Measurements from ENCODE around the gene CDK11A. TPM values are rescaled to one million over a fixed set of nuclear protein-coding genes. Genes with fewer than 3 reads are reported as not detected.
"Not testable (repeated sequence)": the region's sequence is repeated elsewhere in the genome, so short reads cannot be mapped to it uniquely, and the experiment has no call there.

CDK11A gene
- total RNA-seq, 4 donors from 2014 or later: 9.0 to 14.6 (median 11.6) TPM

DNA sequence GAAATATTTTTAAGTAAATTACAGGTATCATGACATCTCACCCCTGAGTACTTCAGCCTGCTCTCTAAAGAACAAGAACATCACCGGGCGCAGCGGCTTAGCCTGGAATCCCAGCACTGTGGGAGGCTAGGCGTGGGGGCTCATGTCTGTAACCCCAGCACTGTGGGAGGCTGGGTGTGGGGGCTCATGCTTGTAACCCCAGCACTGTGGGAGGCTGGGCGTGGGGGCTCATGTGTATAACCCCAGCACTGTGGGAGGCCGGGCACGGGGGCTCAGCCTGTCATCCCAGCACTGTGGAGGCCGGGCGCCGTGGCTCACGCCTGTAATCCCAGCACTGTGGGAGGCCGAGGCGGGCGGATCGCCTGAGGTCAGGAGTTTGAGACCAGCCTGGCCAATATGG is 57.6 kb downstream of the CDK11A start:
- peaks cover 0 to 58% of the 10 kb centered on the region in 2 donors for H3K36me3 ChIP-seq

DNA sequence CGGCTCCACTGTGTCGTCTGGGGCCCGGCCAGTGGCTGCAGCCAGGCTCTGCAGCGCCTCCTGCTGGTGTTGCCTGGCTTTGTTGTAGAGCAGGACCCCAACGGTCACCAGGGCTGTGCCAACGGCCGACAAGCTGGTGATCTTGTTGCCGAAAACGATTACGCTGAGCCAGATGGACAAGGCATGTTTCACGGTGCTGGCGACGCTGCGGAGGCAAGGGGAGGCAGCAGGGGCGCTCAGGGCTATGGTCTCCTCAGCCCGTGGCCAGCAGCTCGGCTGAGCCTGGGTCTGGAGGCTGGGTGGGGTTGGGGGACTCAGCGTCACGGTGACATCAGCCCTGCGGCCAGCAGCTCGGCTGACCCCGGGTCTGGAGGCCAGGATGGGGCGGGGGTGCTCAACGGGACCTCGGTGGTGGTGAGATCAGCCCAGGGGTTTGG is 58.3 kb downstream of the CDK11A start:
- Histone ChIP-seq H3K9me3 (no peaks in the 10 kb centered on the region), H3K27me3 (no peaks in the 10 kb centered on the region), H3K36me3 (peaks cover 0 to 51% of the 10 kb centered on the region in 2 donors), H3K27ac (no peak overlapping the region), H3K4me1 (peaks cover 5 to 8% of the 10 kb centered on the region in 2 donors), H3K4me3 (no peak overlapping the region)
- in situ Hi-C loops (cut with MboI; ENCODE audit: low sequenced_read_pairs in 4 of 4): no loop called here
- no peak for DNase-seq
- no peak for ATAC-seq
- intact Hi-C loops (cut with DNase I; ENCODE audit: low total_unique reads): no loop called here
- TF ChIP-seq POLR2A (IDR thresholded peaks at IDR 0.05): no peak
- TF ChIP-seq CTCF (IDR thresholded peaks at IDR 0.05 in 4 of 5, conservative IDR thresholded peaks at IDR 0.05 in 1 of 5): peak in 2 of 5 experiments; percentile 39 to 46

More for the DNA sequence above, 57.6 kb downstream of the CDK11A start:
- H3K4me1 ChIP-seq: peaks cover 0 to 3% of the 10 kb centered on the region in 2 donors
- no peaks in the 10 kb centered on the region for H3K9me3 ChIP-seq
- H3K27me3 ChIP-seq: no peaks in the 10 kb centered on the region
- no peak overlapping the region for H3K4me3 ChIP-seq
- no peak for TF ChIP-seq POLR2A (IDR thresholded peaks at IDR 0.05)
- TF ChIP-seq CTCF (IDR thresholded peaks at IDR 0.05 in 4 of 5, conservative IDR thresholded peaks at IDR 0.05 in 1 of 5): no peak
- in situ Hi-C loops (cut with MboI; ENCODE audit: low sequenced_read_pairs in 4 of 4) (no loop called here), intact Hi-C loops (cut with DNase I; ENCODE audit: low total_unique reads) (no loop called here)
- no peak for ATAC-seq
- no peak for DNase-seq
- no peak overlapping the region for H3K27ac ChIP-seq

- no peak overlapping the region for H3K27ac ChIP-seq
- peaks cover 0 to 48% of the 10 kb centered on the region in 2 donors for H3K36me3 ChIP-seq
- DNase-seq (no peak), ATAC-seq (no peak)
- H3K4me3 ChIP-seq: no peak overlapping the region
- TF ChIP-seq POLR2A (IDR thresholded peaks at IDR 0.05) (no peak), CTCF (IDR thresholded peaks at IDR 0.05 in 4 of 5, conservative IDR thresholded peaks at IDR 0.05 in 1 of 5) (no peak)
- peaks cover 8 to 12% of the 10 kb centered on the region in 2 donors for H3K4me1 ChIP-seq
- in situ Hi-C loops (cut with MboI; ENCODE audit: low sequenced_read_pairs in 4 of 4) (no loop called here), intact Hi-C loops (cut with DNase I; ENCODE audit: low total_unique reads) (no loop called here)
- H3K27me3 ChIP-seq: no peaks in the 10 kb centered on the region
- no peaks in the 10 kb centered on the region for H3K9me3 ChIP-seq
Observed at GRCh38 chr1:1664941-1665814, 59.0 kb downstream of the CDK11A start.

DNA sequence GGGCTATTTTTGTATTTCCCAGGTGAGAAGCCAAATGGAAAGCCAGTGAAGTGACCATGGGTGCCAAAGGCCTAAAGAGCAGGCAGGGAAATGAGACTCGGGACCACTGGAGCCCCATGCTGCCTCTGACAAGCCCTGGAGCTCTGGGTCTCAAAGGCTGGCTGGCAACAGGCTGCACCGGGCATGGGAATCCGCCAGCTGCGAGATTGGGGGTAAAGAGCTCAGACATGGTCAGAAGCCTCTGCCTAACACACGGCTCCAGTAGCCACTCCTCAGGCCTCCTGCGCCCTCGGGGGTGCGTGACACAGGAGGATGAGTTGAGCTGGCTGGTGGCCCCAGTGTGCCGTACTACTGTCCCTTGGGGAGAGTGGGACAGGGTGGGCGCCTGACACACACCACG is 59.8 kb downstream of the CDK11A start:
- ATAC-seq; H3K27me3 ChIP-seq; H3K27ac ChIP-seq; DNase-seq; H3K4me3 ChIP-seq; intact Hi-C loops (cut with DNase I; ENCODE audit: low total_unique reads); H3K9me3 ChIP-seq; in situ Hi-C loops (cut with MboI; ENCODE audit: low sequenced_read_pairs in 4 of 4): not testable (repeated sequence)
- H3K36me3 ChIP-seq: peaks cover 0 to 40% of the 10 kb centered on the region in 2 donors
- peaks cover 8 to 12% of the 10 kb centered on the region in 2 donors for H3K4me1 ChIP-seq

DNA sequence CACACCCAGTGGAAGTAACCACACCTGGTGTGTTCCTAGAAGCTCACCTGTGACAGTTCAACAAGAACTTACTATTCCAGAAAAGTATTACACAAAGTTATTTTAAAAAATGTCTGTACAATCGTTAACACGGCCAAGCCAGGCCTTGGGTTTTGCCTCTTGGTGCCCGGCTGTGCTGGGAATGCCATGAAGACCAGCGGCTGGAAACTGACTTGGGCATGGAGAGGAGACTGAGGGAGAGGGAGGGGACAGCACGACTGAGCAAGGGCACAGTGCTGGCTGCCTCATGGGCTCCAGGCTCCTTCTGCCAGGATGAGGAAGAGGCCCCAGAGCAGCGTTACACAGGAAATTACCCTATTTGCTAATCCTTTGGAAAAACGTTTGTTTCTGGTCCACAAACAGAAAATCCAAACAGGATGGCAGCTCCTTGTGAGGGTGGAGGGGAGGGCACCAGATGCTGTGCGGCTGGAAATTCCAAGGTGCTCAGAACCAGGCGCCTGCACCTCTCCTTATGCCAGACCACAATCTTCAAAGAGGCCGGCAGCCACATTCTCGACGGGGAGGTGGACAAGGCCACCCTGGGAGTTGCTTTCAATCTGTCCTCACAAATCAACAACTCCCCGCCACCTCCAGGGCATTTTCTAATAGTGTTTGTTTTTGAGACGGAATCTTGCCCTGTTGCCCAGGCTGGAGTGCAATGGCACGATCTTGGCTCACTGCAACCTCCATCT is 61.2 kb downstream of the CDK11A start:
- DNase-seq; in situ Hi-C loops (cut with MboI; ENCODE audit: low sequenced_read_pairs in 4 of 4); H3K27me3 ChIP-seq; H3K9me3 ChIP-seq; H3K4me3 ChIP-seq; ATAC-seq; intact Hi-C loops (cut with DNase I; ENCODE audit: low total_unique reads): not testable (repeated sequence)
- Histone ChIP-seq H3K4me1 (peaks cover 8 to 12% of the 10 kb centered on the region in 2 donors), H3K36me3 (peaks cover 0 to 29% of the 10 kb centered on the region in 2 donors), H3K27ac (peak overlapping the region in 3 of 4 donors; percentile 69 to 82 (median 79))

DNA sequence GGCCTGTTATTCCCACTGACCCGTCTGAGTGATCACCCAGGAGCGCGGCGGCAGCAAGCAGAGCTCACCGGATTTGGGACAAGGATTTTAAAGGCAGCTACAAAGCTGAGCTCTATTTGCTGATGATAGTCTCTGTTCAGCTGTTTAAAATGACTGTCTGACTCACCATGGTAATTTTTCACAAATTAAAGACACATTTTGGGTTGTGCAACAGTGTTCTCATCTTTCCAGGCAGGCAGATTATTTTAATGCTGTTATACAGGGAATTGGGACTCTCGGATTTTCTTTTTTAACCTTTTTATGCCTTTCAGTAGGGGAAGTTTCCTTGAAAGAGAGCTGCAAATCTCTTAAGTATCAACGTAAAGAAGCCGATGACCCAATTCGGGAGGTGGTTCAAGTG is 61.8 kb downstream of the CDK11A start:
- H3K27me3 ChIP-seq; H3K9me3 ChIP-seq; intact Hi-C loops (cut with DNase I; ENCODE audit: low total_unique reads); DNase-seq; H3K4me3 ChIP-seq; in situ Hi-C loops (cut with MboI; ENCODE audit: low sequenced_read_pairs in 4 of 4): not testable (repeated sequence)
- Histone ChIP-seq H3K36me3 (peaks cover 0 to 24% of the 10 kb centered on the region in 2 donors), H3K27ac (peak overlapping the region in 3 of 4 donors; percentile 69 to 82 (median 79)), H3K4me1 (peaks cover 8 to 15% of the 10 kb centered on the region in 2 donors)
- ATAC-seq: peak in 1 of 2 donors; percentile 20

Data from gastrocnemius medialis (tissue), 4 donors.